GM12878 (cell line): Measurements from ENCODE around the gene NEU4. TPM values are rescaled to one million over a fixed set of nuclear protein-coding genes. Genes with fewer than 3 reads are reported as not detected.
A peak's percentile ranks its signal among the peaks of the same experiment; 100 is the strongest.

Experiments
- ATAC-seq: fragments of 200-7000 bp; cut with Tn5 transposase; 3 replicates; pipeline ENCODE4 v1.9.1; 2020; ENCODE audit warnings: mild to moderate bottlenecking, moderate library complexity
- BruUV-seq: library from RNA; stranded (reverse); fragments of 400-500 nt; replicated peaks from 2 replicates; lab custom pipeline; 2021; lab: Mats Ljungman, UMichigan
- CTCF ChIA-PET: fragments of 300-600 bp; sonication (Branson Sonifier 250); formaldehyde crosslinking; extraction: SDS; loops from one replicate; lab custom pipeline; 2021; ENCODE audit warnings: inconsistent platforms; lab: Yijun Ruan, JAX
- POLR2A ChIA-PET: fragments of 350-600 bp; formaldehyde crosslinking; extraction: SDS; loops from one replicate; lab custom pipeline; 2021; ENCODE audit warnings: inconsistent platforms; lab: Charles Lee
- RAD21 ChIA-PET: fragments of 300-600 bp; sonication (Branson Sonifier 250); formaldehyde crosslinking; loops from one replicate; lab custom pipeline; 2023; ENCODE audit warnings: antibody characterized with exemption; ENCODE audit not compliant: unreplicated experiment; lab: Charles Lee
- SMC1A ChIA-PET: fragments of 300-600 bp; sonication (Branson Sonifier 250); formaldehyde crosslinking; loops from one replicate; lab custom pipeline; 2023; ENCODE audit not compliant: unreplicated experiment, uncharacterized antibody; lab: Charles Lee
- DNase-seq: peaks from one replicate; pipeline ENCODE4 v3.0.0-alpha.2; 2011; ENCODE audit warnings: low read depth, low spot score
- FAIRE-seq: peaks from 3 replicates; lab custom pipeline; 2011; peaks lifted over from hg19 to GRCh38; lab: Jason Lieb, UNC
- H2AFZ ChIP-seq: 2 replicates; pipeline ENCODE4 v1.6.0; 2011; ENCODE audit warnings: low read depth, low read length, control low read depth; ENCODE audit not compliant: control insufficient read depth
- H3K27ac ChIP-seq: 2 replicates; pipeline ENCODE4 v1.5.1; 2011; ENCODE audit warnings: control low read depth; ENCODE audit not compliant: control insufficient read depth, insufficient read depth
- H3K27me3 ChIP-seq, 2 experiments: replicated peaks in 1 of 2; 2 replicates each; pipeline versions ENCODE4 v1.6.0 to v1.6.1; 2011; ENCODE audit warnings: low read length in 1 of 2; ENCODE audit not compliant: control insufficient read depth in 2 of 2, insufficient read depth in 2 of 2
- H3K36me3 ChIP-seq, 2 experiments: 2 replicates each; pipeline ENCODE4 v1.5.1; 2011; ENCODE audit warnings: low read length in 1 of 2; ENCODE audit not compliant: control insufficient read depth in 2 of 2, insufficient read depth in 2 of 2
- H3K4me1 ChIP-seq: 2 replicates; pipeline ENCODE4 v1.6.1; 2011; ENCODE audit warnings: mild to moderate bottlenecking, low read length, moderate library complexity, mixed read lengths; ENCODE audit not compliant: control insufficient read depth, insufficient read depth
- H3K4me2 ChIP-seq: 2 replicates; pipeline ENCODE4 v1.6.0; 2011; ENCODE audit warnings: control low read depth; ENCODE audit not compliant: control insufficient read depth, insufficient read depth
- H3K4me3 ChIP-seq: fragments of 200-600 bp; sonication (generic); 2 replicates; pipeline ENCODE4 v1.5.1; 2016
- H3K79me2 ChIP-seq: 2 replicates; pipeline ENCODE4 v1.6.0; 2011; ENCODE audit warnings: low read length; ENCODE audit not compliant: control insufficient read depth, insufficient read depth
- H3K9ac ChIP-seq: 2 replicates; pipeline ENCODE4 v1.8.0; 2011; ENCODE audit warnings: low read length, control low read depth, mixed read lengths; ENCODE audit not compliant: control insufficient read depth, insufficient read depth
- H3K9me3 ChIP-seq: replicated peaks from 3 replicates; pipeline ENCODE4 v1.5.1; 2011; ENCODE audit warnings: mild to moderate bottlenecking, low read length; ENCODE audit not compliant: control insufficient read depth, insufficient read depth
- H4K20me1 ChIP-seq: 2 replicates; pipeline ENCODE4 v1.6.0; 2011; ENCODE audit not compliant: control insufficient read depth, insufficient read depth
- BRCA1 ChIP-seq: IDR thresholded peaks from 2 replicates; pipeline ENCODE4 v1.6.1; 2011; ENCODE audit warnings: low read depth, low read length, improper control_type of control experiment
- EGR1 ChIP-seq, 2 experiments: IDR thresholded peaks; 1 replicate in 1 of 2; 2 replicates in 1 of 2; pipeline ENCODE4 v1.6.1; 2011 to 2012; ENCODE audit warnings: low read depth in 2 of 2, low read length in 2 of 2, borderline replicate concordance in 1 of 2, mild to moderate bottlenecking in 1 of 2, moderate library complexity in 1 of 2
- FOXM1 ChIP-seq: IDR thresholded peaks from 2 replicates; pipeline ENCODE4 v1.6.1; 2012; ENCODE audit warnings: low read depth, mild to moderate bottlenecking, inconsistent platforms, low read length, moderate library complexity
- KAT2A ChIP-seq: conservative IDR thresholded peaks from 2 replicates; pipeline ENCODE4 v1.6.1; 2011; ENCODE audit warnings: low read depth, low read length; ENCODE audit not compliant: control insufficient read depth
- MEF2B ChIP-seq: fragments of 450-650 bp; IDR thresholded peaks from 2 replicates; pipeline ENCODE4 v1.6.1; 2018; ENCODE audit warnings: mild to moderate bottlenecking, moderate library complexity; ENCODE audit not compliant: partially characterized antibody, poor library complexity, severe bottlenecking
- NFXL1 ChIP-seq: fragments of 450-650 bp; IDR thresholded peaks from 2 replicates; pipeline ENCODE4 v1.6.1; 2017; ENCODE audit warnings: antibody characterized with exemption, mild to moderate bottlenecking, borderline replicate concordance
- POLR2AphosphoS2 ChIP-seq: IDR thresholded peaks from 2 replicates; pipeline ENCODE4 v1.6.1; 2011; ENCODE audit warnings: low read depth, mild to moderate bottlenecking, low read length, improper control_type of control experiment, moderate library complexity
- RCOR1 ChIP-seq: conservative IDR thresholded peaks from 2 replicates; pipeline ENCODE4 v1.6.1; 2012; ENCODE audit warnings: low read depth, low read length, improper control_type of control experiment
- USF1 ChIP-seq: IDR thresholded peaks from 2 replicates; pipeline ENCODE4 v1.6.1; 2011; ENCODE audit warnings: borderline replicate concordance, low read depth, mild to moderate bottlenecking, moderate library complexity, mixed read lengths, low read length; ENCODE audit not compliant: insufficient read depth; ENCODE audit errors: extremely low read length
- ZBTB11 ChIP-seq: fragments of 450-650 bp; formaldehyde crosslinking; IDR thresholded peaks from 2 replicates; pipeline ENCODE4 v1.5.0; 2022; ENCODE audit warnings: mild to moderate bottlenecking, missing genetic modification characterization
- ZNF384 ChIP-seq: IDR thresholded peaks from 2 replicates; pipeline ENCODE4 v1.6.1; 2012; ENCODE audit warnings: low read depth, mild to moderate bottlenecking, low read length, improper control_type of control experiment, borderline replicate concordance
- WGBS: methylation state at CpG from one replicate; pipeline ENCODE4 v1.1.6; 2016; ENCODE audit warnings: low lambda C conversion rate; ENCODE audit not compliant: insufficient replicate concordance, insufficient coverage; ENCODE audit errors: missing lambda C conversion rate; 5-methylcytosine and 5-hydroxymethylcytosine counted together
- in situ Hi-C: fragments of 300-500 bp; cut with MboI; formaldehyde crosslinking; loops from 9 replicates; pipeline ENCODE4 v1.14.3; 2018; ENCODE audit warnings: mixed read lengths
- intact Hi-C: fragments of 100-400 bp; cut with micrococcal nuclease; formaldehyde crosslinking; loops from one replicate; pipeline ENCODE4 v1.14.2; 2022; ENCODE audit not compliant: unreplicated experiment
- polyA plus RNA-seq, 11 experiments: library from polyadenylated mRNA; depleted of rRNA in 4 of 11; unstranded in 6 of 11; stranded (reverse) in 5 of 11; fragments of >200 nt; fragmentation: Nextera tagmentation in 4 of 11; fragmentation: Illumina TruSeq in 1 of 11; extraction: Ambion mirVana in 4 of 11; extraction: Trizol in 1 of 11; gene quantifications; 1 replicate in 1 of 11; 2 replicates in 10 of 11; pipeline versions ENCODE4 v1.2.1 to v1.2.3, GENCODE V29; 2011 to 2016; ENCODE audit warnings: inconsistent platforms in 2 of 11, missing spikeins in 2 of 11, low read depth in 1 of 11
- total RNA-seq, 4 experiments: library from RNA; depleted of rRNA in 3 of 4; stranded (reverse); fragments of >200 nt in 3 of 4; fragmentation: Illumina TruSeq in 1 of 4; extraction: Trizol in 1 of 4; gene quantifications; 2 replicates each; pipeline versions ENCODE4 v1.2.1 to v1.2.3, GENCODE V29; 2013 to 2021
- TF ChIP-seq, protein P1 (sequence below): fragments of 450-650 bp; IDR thresholded peaks from 2 replicates; pipeline ENCODE4 v1.6.1; 2017; ENCODE audit warnings: mild to moderate bottlenecking, moderate library complexity

Gene NEU4
- total and polyA plus RNA-seq, 10 of the 15 experiments (the other 5 are each of a cell fraction or from before 2014, with no cell fraction given): 0.01 to 0.28 (median 0.14) TPM; not detected in 5

DNA sequence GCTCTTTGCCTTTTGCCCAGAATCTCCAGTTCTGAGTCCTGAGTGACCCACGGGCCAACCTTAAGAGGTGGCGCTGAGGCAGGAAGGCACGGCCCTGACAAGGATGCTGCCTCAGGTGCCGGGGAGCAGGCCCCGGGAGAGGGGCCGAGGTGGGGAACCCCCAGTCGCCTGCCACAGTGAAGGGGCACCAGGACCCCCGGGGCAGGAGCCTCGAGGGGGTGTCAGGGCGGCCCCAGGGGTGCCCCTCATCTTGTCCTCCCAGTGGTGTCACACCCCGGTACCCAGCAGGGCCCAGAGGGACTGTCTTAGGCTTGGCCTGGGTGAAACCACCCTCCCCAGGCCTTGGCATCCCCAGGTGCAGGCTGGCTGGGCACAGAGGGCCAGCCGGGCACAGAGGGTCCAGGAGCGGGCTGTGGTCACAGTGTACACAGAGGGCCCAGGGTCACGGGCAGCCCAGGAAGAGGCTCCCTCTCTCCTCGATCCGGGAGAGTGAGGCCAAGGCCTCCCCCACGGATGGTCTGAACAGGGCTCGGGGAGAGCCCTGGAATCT is 48.7 kb downstream of the NEU4 start:
- in situ Hi-C loops (no loop called here), intact Hi-C loops (no loop called here)
- H3K79me2 ChIP-seq: peaks cover 7% of the 10 kb centered on the region
- SMC1A ChIA-PET: interaction anchor here (0.9 kb wide), 1 partner anchor 13 kb away, joined by 5 read pairs; no protein-coding TSS in a partner anchor
- H3K27me3 ChIP-seq: no peaks in the 10 kb centered on the region
- H3K4me2 ChIP-seq: peak overlapping the region; percentile 97
- no peak overlapping the region for H2AFZ ChIP-seq
- BruUV-seq: no TSS peak
- H3K4me3 ChIP-seq: peak overlapping the region; percentile 56
- FAIRE-seq (no peak), DNase-seq (no peak), ATAC-seq (no peak)
- H4K20me1 ChIP-seq: no peaks in the 10 kb centered on the region
- TF ChIP-seq, protein P1, sequence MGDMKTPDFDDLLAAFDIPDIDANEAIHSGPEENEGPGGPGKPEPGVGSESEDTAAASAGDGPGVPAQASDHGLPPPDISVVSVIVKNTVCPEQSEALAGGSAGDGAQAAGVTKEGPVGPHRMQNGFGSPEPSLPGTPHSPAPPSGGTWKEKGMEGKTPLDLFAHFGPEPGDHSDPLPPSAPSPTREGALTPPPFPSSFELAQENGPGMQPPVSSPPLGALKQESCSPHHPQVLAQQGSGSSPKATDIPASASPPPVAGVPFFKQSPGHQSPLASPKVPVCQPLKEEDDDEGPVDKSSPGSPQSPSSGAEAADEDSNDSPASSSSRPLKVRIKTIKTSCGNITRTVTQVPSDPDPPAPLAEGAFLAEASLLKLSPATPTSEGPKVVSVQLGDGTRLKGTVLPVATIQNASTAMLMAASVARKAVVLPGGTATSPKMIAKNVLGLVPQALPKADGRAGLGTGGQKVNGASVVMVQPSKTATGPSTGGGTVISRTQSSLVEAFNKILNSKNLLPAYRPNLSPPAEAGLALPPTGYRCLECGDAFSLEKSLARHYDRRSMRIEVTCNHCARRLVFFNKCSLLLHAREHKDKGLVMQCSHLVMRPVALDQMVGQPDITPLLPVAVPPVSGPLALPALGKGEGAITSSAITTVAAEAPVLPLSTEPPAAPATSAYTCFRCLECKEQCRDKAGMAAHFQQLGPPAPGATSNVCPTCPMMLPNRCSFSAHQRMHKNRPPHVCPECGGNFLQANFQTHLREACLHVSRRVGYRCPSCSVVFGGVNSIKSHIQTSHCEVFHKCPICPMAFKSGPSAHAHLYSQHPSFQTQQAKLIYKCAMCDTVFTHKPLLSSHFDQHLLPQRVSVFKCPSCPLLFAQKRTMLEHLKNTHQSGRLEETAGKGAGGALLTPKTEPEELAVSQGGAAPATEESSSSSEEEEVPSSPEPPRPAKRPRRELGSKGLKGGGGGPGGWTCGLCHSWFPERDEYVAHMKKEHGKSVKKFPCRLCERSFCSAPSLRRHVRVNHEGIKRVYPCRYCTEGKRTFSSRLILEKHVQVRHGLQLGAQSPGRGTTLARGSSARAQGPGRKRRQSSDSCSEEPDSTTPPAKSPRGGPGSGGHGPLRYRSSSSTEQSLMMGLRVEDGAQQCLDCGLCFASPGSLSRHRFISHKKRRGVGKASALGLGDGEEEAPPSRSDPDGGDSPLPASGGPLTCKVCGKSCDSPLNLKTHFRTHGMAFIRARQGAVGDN: no peak
- TF ChIP-seq RCOR1 (no peak), BRCA1 (no peak), NFXL1 (no peak), KAT2A (no peak), POLR2AphosphoS2 (no peak), FOXM1 (no peak), USF1 (no peak), ZBTB11 (CRISPR knock-in tag) (no peak), MEF2B (no peak), ZNF384 (no peak), EGR1 (IDR thresholded peaks at IDR 0.05; ENCODE audit: borderline replicate concordance in 1 of 2, low read depth in 2 of 2, low read length in 2 of 2) (no peak)
- H3K4me1 ChIP-seq: peaks cover 25% of the 10 kb centered on the region
- no peaks in the 10 kb centered on the region for H3K36me3 ChIP-seq
- POLR2A ChIA-PET: interaction anchor here (1.0 to 3.5 kb wide), 3 partner anchors 11 to 156 kb away, joined by 4 to 26 read pairs (median 5); partner anchors contain the start of genes ING5 and RTP5
- H3K9me3 ChIP-seq: no peaks in the 10 kb centered on the region
- no peak overlapping the region for H3K27ac ChIP-seq
- peak overlapping the region; percentile 77 for H3K9ac ChIP-seq
- CTCF ChIA-PET: interaction anchor here (1.9 kb wide), 1 partner anchor 20 kb away, joined by 7 read pairs; no protein-coding TSS in a partner anchor
- WGBS: 33% methylated on average over 18 of the region's 18 CpGs
- RAD21 ChIA-PET: no interaction called here
